WTC11 (cell line): ENCODE measurements around the gene DPEP2. TPM values are rescaled to one million over a fixed set of nuclear protein-coding genes. Genes with fewer than 3 reads are reported as not detected.

Experiments
- ATAC-seq: fragments of 200-7000 bp; cut with Tn5 transposase; 2 replicates; pipeline ENCODE4 v1.10.0; 2021; ENCODE audit warnings: mild to moderate bottlenecking, moderate library complexity
- CTCF ChIA-PET: fragments of 300-600 bp; sonication (Branson Sonifier 250); formaldehyde crosslinking; loops from one replicate; lab custom pipeline; 2021; ENCODE audit warnings: antibody characterized with exemption; lab: Charles Lee
- POLR2A ChIA-PET: fragments of 350-600 bp; sonication (Branson Sonifier 250); formaldehyde crosslinking; loops from one replicate; lab custom pipeline; 2021; ENCODE audit warnings: antibody characterized with exemption; lab: Charles Lee
- DNase-seq: peaks from one replicate; pipeline ENCODE4 v3.0.0; 2021; ENCODE audit warnings: low spot score
- H3K27ac Mint-ChIP-seq: 2 replicates; pipeline ENCODE4 v1.8.0; 2021; ENCODE audit warnings: mixed read lengths
- H3K27me3 Mint-ChIP-seq: 2 replicates; pipeline ENCODE4 v1.8.0; 2021; ENCODE audit warnings: low read depth, mild to moderate bottlenecking, moderate library complexity, mixed read lengths
- H3K36me3 Mint-ChIP-seq: 2 replicates; pipeline ENCODE4 v1.8.0; 2021; ENCODE audit warnings: mixed read lengths
- H3K4me1 Mint-ChIP-seq: 2 replicates; pipeline ENCODE4 v1.8.0; 2022; ENCODE audit warnings: mixed read lengths
- H3K4me3 Mint-ChIP-seq: 2 replicates; pipeline ENCODE4 v1.8.0; 2021; ENCODE audit warnings: mild to moderate bottlenecking, moderate library complexity, mixed read lengths
- H3K9me3 Mint-ChIP-seq: 2 replicates; pipeline ENCODE4 v1.8.0; 2021; ENCODE audit warnings: mixed read lengths
- E2F1 ChIP-seq: sonication (generic); formaldehyde crosslinking; IDR thresholded peaks from 2 replicates; pipeline ENCODE4 v1.8.0; 2022; ENCODE audit warnings: mild to moderate bottlenecking, missing genetic modification reagents
- E2F5 ChIP-seq: sonication (generic); formaldehyde crosslinking; IDR thresholded peaks from 2 replicates; pipeline ENCODE4 v1.8.1; 2022; ENCODE audit warnings: mild to moderate bottlenecking, moderate library complexity, missing genetic modification reagents
- FOXJ3 ChIP-seq: sonication (generic); formaldehyde crosslinking; IDR thresholded peaks from 2 replicates; pipeline ENCODE4 v1.9.0; 2021; ENCODE audit warnings: missing genetic modification reagents, mild to moderate bottlenecking, borderline replicate concordance
- GRHL2 ChIP-seq: fragments of 250-450 bp; sonication (Bioruptor Pico); IDR thresholded peaks from 2 replicates; pipeline ENCODE4 v1.8.0; 2022; ENCODE audit warnings: mild to moderate bottlenecking, moderate library complexity; ENCODE audit not compliant: insufficient replicate concordance, severe bottlenecking
- RORB ChIP-seq: fragments of 250-450 bp; sonication (Bioruptor Pico); IDR thresholded peaks from 2 replicates; pipeline ENCODE4 v1.9.0; 2021; ENCODE audit warnings: mild to moderate bottlenecking
- SP1 ChIP-seq: sonication (generic); formaldehyde crosslinking; conservative IDR thresholded peaks from 2 replicates; pipeline ENCODE4 v1.8.1; 2022; ENCODE audit warnings: missing genetic modification reagents
- TCF7 ChIP-seq: sonication (generic); formaldehyde crosslinking; IDR thresholded peaks from 2 replicates; pipeline ENCODE4 v1.8.0; 2022; ENCODE audit warnings: mild to moderate bottlenecking, low read depth, missing genetic modification reagents, moderate library complexity
- TP53 ChIP-seq: sonication (generic); formaldehyde crosslinking; IDR thresholded peaks from 2 replicates; pipeline ENCODE4 v1.8.1; 2023; ENCODE audit warnings: mild to moderate bottlenecking, missing genetic modification reagents
- USF2 ChIP-seq: sonication (generic); formaldehyde crosslinking; IDR thresholded peaks from 2 replicates; pipeline ENCODE4 v1.8.1; 2023; ENCODE audit warnings: mild to moderate bottlenecking, missing genetic modification reagents, moderate library complexity
- ZBTB21 ChIP-seq: sonication (generic); formaldehyde crosslinking; IDR thresholded peaks from 2 replicates; pipeline ENCODE4 v1.8.1; 2023; ENCODE audit warnings: mild to moderate bottlenecking, missing genetic modification reagents, borderline replicate concordance
- ZMAT4 ChIP-seq: fragments of 250-450 bp; sonication (Bioruptor Pico); IDR thresholded peaks from 2 replicates; pipeline ENCODE4 v1.9.0; 2021; ENCODE audit warnings: mild to moderate bottlenecking
- ZNF219 ChIP-seq: sonication (generic); formaldehyde crosslinking; IDR thresholded peaks from 2 replicates; pipeline ENCODE4 v1.8.0; 2023; ENCODE audit warnings: missing genetic modification reagents, mild to moderate bottlenecking, borderline replicate concordance
- ZNF232 ChIP-seq: sonication (generic); formaldehyde crosslinking; IDR thresholded peaks from 2 replicates; pipeline ENCODE4 v1.8.0; 2022; ENCODE audit warnings: mild to moderate bottlenecking, missing genetic modification reagents
- ZNF416 ChIP-seq: fragments of 250-450 bp; sonication (Bioruptor Pico); IDR thresholded peaks from 2 replicates; pipeline ENCODE4 v1.9.0; 2021; ENCODE audit warnings: mild to moderate bottlenecking, inconsistent platforms
- total RNA-seq: library from RNA; stranded (reverse); gene quantifications from 3 replicates; pipeline ENCODE4 v1.2.3, GENCODE V29; 2021
- TF ChIP-seq, protein P1 (sequence below): sonication (generic); formaldehyde crosslinking; IDR thresholded peaks from 2 replicates; pipeline ENCODE4 v1.8.1; 2023; ENCODE audit warnings: mild to moderate bottlenecking, missing genetic modification reagents, borderline replicate concordance
- TF ChIP-seq, protein P2 (sequence below): sonication (generic); formaldehyde crosslinking; IDR thresholded peaks from 2 replicates; pipeline ENCODE4 v1.8.0; 2023; ENCODE audit warnings: missing genetic modification reagents, mild to moderate bottlenecking, borderline replicate concordance
- TF ChIP-seq, protein P3 (sequence below): sonication (generic); formaldehyde crosslinking; IDR thresholded peaks from 2 replicates; pipeline ENCODE4 v1.8.0; 2022; ENCODE audit warnings: mild to moderate bottlenecking, missing genetic modification reagents

The DPEP2 gene
- total RNA-seq, 1 experiment from 2014 or later = 0.13 TPM

- no peaks in the 10 kb centered on the region for H3K9me3 Mint-ChIP-seq
- no peak overlapping the region for H3K27ac Mint-ChIP-seq
- no peak for TF ChIP-seq ZNF232
- TF ChIP-seq, protein P1, sequence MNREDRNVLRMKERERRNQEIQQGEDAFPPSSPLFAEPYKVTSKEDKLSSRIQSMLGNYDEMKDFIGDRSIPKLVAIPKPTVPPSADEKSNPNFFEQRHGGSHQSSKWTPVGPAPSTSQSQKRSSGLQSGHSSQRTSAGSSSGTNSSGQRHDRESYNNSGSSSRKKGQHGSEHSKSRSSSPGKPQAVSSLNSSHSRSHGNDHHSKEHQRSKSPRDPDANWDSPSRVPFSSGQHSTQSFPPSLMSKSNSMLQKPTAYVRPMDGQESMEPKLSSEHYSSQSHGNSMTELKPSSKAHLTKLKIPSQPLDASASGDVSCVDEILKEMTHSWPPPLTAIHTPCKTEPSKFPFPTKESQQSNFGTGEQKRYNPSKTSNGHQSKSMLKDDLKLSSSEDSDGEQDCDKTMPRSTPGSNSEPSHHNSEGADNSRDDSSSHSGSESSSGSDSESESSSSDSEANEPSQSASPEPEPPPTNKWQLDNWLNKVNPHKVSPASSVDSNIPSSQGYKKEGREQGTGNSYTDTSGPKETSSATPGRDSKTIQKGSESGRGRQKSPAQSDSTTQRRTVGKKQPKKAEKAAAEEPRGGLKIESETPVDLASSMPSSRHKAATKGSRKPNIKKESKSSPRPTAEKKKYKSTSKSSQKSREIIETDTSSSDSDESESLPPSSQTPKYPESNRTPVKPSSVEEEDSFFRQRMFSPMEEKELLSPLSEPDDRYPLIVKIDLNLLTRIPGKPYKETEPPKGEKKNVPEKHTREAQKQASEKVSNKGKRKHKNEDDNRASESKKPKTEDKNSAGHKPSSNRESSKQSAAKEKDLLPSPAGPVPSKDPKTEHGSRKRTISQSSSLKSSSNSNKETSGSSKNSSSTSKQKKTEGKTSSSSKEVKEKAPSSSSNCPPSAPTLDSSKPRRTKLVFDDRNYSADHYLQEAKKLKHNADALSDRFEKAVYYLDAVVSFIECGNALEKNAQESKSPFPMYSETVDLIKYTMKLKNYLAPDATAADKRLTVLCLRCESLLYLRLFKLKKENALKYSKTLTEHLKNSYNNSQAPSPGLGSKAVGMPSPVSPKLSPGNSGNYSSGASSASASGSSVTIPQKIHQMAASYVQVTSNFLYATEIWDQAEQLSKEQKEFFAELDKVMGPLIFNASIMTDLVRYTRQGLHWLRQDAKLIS (CRISPR knock-in tag) = no peak
- TF ChIP-seq SP1 (CRISPR knock-in tag) = no peak
- no peak for TF ChIP-seq ZMAT4 (CRISPR knock-in tag)
- TF ChIP-seq, protein P2, sequence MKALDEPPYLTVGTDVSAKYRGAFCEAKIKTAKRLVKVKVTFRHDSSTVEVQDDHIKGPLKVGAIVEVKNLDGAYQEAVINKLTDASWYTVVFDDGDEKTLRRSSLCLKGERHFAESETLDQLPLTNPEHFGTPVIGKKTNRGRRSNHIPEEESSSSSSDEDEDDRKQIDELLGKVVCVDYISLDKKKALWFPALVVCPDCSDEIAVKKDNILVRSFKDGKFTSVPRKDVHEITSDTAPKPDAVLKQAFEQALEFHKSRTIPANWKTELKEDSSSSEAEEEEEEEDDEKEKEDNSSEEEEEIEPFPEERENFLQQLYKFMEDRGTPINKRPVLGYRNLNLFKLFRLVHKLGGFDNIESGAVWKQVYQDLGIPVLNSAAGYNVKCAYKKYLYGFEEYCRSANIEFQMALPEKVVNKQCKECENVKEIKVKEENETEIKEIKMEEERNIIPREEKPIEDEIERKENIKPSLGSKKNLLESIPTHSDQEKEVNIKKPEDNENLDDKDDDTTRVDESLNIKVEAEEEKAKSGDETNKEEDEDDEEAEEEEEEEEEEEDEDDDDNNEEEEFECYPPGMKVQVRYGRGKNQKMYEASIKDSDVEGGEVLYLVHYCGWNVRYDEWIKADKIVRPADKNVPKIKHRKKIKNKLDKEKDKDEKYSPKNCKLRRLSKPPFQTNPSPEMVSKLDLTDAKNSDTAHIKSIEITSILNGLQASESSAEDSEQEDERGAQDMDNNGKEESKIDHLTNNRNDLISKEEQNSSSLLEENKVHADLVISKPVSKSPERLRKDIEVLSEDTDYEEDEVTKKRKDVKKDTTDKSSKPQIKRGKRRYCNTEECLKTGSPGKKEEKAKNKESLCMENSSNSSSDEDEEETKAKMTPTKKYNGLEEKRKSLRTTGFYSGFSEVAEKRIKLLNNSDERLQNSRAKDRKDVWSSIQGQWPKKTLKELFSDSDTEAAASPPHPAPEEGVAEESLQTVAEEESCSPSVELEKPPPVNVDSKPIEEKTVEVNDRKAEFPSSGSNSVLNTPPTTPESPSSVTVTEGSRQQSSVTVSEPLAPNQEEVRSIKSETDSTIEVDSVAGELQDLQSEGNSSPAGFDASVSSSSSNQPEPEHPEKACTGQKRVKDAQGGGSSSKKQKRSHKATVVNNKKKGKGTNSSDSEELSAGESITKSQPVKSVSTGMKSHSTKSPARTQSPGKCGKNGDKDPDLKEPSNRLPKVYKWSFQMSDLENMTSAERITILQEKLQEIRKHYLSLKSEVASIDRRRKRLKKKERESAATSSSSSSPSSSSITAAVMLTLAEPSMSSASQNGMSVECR (CRISPR knock-in tag) = no peak
- no peak for TF ChIP-seq USF2 (CRISPR knock-in tag)
- no peak for TF ChIP-seq TCF7
- TF ChIP-seq ZNF416 (CRISPR knock-in tag) = no peak
- no peak for TF ChIP-seq TP53 (CRISPR knock-in tag)
- TF ChIP-seq E2F1 (CRISPR knock-in tag) = no peak
- TF ChIP-seq ZNF219 = no peak
- ATAC-seq (no peak), DNase-seq (no peak)
- POLR2A ChIA-PET = no interaction called here
- H3K36me3 Mint-ChIP-seq = peaks cover 65% of the 10 kb centered on the region
- CTCF ChIA-PET = interaction anchor here (0.7 kb wide), 1 partner anchor 15 kb away, joined by 4 read pairs; no protein-coding TSS in a partner anchor
- no peak overlapping the region for H3K4me3 Mint-ChIP-seq
- H3K4me1 Mint-ChIP-seq = no peaks in the 10 kb centered on the region
- H3K27me3 Mint-ChIP-seq = no peaks in the 10 kb centered on the region
These were observed 41.7 kb downstream of the DPEP2 start for GRCh38 chr16:67957622-67958021.

- Mint-ChIP-seq H3K27me3 (no peaks in the 10 kb centered on the region), H3K4me3 (no peak overlapping the region), H3K27ac (no peak overlapping the region), H3K36me3 (peaks cover 50% of the 10 kb centered on the region), H3K9me3 (no peaks in the 10 kb centered on the region), H3K4me1 (no peaks in the 10 kb centered on the region)
- ChIA-PET POLR2A (no interaction called here), CTCF (no interaction called here)
- DNase-seq = no peak
- ATAC-seq = no peak
- TF ChIP-seq FOXJ3 (CRISPR knock-in tag) (no peak), GRHL2 (CRISPR knock-in tag) (no peak), RORB (no peak), E2F5 (CRISPR knock-in tag) (no peak), ZBTB21 (CRISPR knock-in tag) (no peak)
- TF ChIP-seq, protein P3, sequence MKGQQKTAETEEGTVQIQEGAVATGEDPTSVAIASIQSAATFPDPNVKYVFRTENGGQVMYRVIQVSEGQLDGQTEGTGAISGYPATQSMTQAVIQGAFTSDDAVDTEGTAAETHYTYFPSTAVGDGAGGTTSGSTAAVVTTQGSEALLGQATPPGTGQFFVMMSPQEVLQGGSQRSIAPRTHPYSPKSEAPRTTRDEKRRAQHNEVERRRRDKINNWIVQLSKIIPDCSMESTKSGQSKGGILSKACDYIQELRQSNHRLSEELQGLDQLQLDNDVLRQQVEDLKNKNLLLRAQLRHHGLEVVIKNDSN (CRISPR knock-in tag) = no peak
- TF ChIP-seq, protein P1 (CRISPR knock-in tag) = no peak
These were observed 44.7 kb downstream of the DPEP2 start for GRCh38 chr16:67954421-67955196.
